MG63 (cell line): ENCODE data around the gene SMC4. TPM values are rescaled to one million over a fixed set of nuclear protein-coding genes. Genes with fewer than 3 reads are reported as not detected.
"Not testable (repeated sequence)": the region's sequence is repeated elsewhere in the genome, so short reads cannot be mapped to it uniquely, and the experiment has no call there.

Source experiments
- DNase-seq: peaks from one replicate; pipeline ENCODE4 v3.0.0-alpha.2; 2020
- H3K27me3 ChIP-seq: fragments of 250-450 bp; sonication (Bioruptor Pico); 2 replicates; pipeline ENCODE4 v1.5.1; 2020; ENCODE audit warnings: mild to moderate bottlenecking, moderate library complexity
- H3K36me3 ChIP-seq: fragments of 250-450 bp; sonication (Bioruptor Pico); 2 replicates; pipeline ENCODE4 v1.5.1; 2020; ENCODE audit warnings: mild to moderate bottlenecking, moderate library complexity
- H3K4me3 ChIP-seq: fragments of 250-450 bp; sonication (Bioruptor Pico); 2 replicates; pipeline ENCODE4 v1.5.1; 2020; ENCODE audit warnings: mild to moderate bottlenecking, moderate library complexity
- H3K9me3 ChIP-seq: fragments of 250-450 bp; sonication (Bioruptor Pico); 2 replicates; pipeline ENCODE4 v1.5.1; 2020; ENCODE audit warnings: mild to moderate bottlenecking, moderate library complexity
- total RNA-seq: library from RNA; depleted of rRNA; stranded (reverse); fragments of >200 nt; shearing (Covaris generic); gene quantifications from 2 replicates; pipeline ENCODE4 v1.2.3, GENCODE V29; 2014; ENCODE audit warnings: low replicate concordance

SMC4 gene
- total RNA-seq, 1 experiment from 2014 or later: 97.7 TPM

DNA sequence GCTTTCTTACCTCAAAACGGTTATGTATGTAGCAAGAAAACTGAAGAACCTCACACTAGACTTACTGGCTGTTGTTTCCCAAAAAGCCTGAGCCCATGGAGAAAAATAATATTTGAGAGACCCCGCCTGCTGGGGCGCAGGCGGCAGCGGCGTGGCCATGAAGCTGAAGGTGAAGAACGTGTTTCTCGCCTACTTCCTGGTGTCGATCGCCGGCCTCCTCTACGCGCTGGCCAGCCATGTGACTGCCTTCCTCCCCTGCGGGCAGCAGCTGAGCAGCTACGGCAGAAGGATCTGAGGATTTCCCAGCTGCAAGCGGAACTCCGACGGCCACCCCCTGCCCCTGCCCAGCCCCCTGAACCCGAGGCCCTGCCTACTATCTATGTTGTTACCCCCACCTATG is 52.8 kb downstream of the SMC4 start:
- H3K4me3 ChIP-seq, H3K9me3 ChIP-seq, H3K27me3 ChIP-seq, DNase-seq, H3K36me3 ChIP-seq: not testable (repeated sequence)

DNA sequence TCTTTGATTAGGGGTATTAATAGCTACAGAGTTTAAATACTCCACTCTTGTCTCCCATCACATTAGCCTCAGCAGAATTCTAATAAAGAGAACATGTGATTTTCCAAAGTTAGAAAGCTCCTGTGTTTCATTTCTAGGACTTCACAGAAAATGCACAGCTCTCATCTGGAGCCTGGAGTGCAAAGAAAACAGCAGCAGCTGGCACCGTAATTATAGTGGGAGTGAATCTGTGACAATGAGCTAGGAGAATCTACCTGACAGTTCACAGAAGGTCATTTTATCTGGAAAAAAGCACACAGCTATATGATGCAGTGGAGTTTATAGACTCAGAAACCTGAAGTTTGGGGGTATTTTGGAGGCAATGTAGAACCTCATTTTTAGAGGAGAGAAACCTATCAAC is 55.5 kb downstream of the SMC4 start:
- no peaks in the 10 kb centered on the region for H3K9me3 ChIP-seq
- no peaks in the 10 kb centered on the region; the same call in 1 of the 2 replicates for H3K27me3 ChIP-seq
- no peaks in the 10 kb centered on the region for H3K36me3 ChIP-seq
- H3K4me3 ChIP-seq: no peak overlapping the region
- DNase-seq: no peak

DNA sequence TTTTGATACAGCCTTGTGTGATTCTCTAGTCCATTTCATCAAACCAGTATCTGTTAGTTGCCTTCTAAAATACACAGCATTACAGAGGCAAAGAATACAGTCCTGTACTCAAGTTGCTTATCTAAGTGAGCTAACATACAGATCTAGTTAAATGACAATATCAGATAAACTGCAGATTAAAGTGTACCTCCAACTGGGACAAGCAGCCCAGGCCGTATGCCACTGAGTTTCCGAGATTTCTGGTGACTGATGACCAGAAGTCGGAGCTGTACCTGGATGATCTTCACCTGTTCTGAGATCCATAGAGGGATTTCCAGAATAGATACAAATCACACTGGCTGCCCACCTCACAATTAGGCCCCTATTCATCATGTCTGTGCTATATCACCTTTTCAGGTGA is 56.4 kb downstream of the SMC4 start:
- Histone ChIP-seq H3K9me3 (no peaks in the 10 kb centered on the region), H3K27me3 (no peaks in the 10 kb centered on the region; the same call in 1 of the 2 replicates), H3K4me3 (no peak overlapping the region), H3K36me3 (no peaks in the 10 kb centered on the region)
- no peak for DNase-seq

DNA sequence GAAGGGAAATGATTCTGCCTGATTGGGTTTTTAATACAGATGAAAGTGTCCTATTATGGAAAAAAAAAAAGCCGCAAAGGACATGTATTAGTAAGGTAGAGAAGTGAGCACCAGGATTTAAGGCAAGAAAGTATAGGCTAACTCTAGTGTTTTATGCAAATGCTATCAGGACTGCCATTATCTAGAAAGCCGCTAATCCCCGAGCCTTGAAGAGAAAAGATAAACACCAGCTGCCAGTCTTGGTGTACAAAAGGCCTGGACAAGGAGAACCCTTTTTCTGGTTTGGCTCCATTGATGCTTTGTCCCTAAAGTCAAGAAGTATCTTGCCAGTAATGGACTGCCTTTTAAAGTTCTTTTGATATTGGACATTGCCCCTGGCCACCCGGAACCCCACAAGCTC is 58.7 kb downstream of the SMC4 start:
- Histone ChIP-seq H3K4me3 (no peak overlapping the region), H3K36me3 (no peaks in the 10 kb centered on the region), H3K9me3 (no peaks in the 10 kb centered on the region), H3K27me3 (no peaks in the 10 kb centered on the region; the same call in 1 of the 2 replicates)
- DNase-seq: no peak

DNA sequence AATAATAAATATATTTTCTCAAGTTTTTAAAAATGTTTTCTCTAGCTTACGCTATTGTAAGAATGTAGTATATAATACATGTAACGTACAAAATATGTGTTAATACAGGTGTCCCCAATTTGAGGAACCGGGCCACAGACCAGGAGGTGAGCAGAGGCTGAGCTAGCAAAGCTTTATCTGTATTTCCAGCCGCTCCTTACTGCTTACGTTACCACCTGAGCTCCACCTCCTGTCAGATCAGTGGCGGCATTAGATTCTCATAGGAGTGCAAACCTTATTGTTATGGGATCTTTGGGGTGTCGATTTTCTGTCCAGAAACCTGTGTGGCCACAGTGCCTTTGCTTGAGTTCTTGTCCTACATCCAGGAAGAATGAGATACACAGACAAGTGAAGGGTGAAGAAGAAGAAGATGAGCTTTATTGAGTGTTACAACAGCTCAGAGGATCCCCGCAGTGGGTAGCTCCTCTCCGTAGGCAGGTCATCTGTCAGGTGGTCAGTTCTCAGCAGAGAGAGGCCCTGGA is 60.1 kb downstream of the SMC4 start:
- Histone ChIP-seq H3K27me3 (no peaks in the 10 kb centered on the region; the same call in 1 of the 2 replicates), H3K4me3 (no peak overlapping the region), H3K36me3 (no peaks in the 10 kb centered on the region), H3K9me3 (no peaks in the 10 kb centered on the region)
- no peak for DNase-seq

DNA sequence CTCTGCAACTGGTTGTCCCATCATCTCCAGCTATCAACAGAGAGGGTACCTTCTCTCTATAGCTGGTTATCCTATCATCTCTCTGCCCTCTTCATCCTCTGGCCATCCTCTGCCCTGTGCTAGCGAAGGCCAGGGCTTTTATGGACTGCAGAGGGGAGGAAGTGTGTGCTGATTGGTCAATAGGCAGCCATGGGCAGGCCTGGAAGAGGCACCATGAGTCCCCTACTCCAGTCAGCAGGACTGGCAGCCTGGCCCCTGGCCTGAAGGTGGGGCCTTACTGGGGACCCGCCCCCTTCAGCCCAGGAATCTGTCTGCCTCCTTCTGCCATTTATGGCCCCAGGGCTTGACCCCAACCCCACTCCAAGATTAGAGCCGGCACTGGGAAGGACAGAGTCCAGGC is 60.6 kb downstream of the SMC4 start:
- Histone ChIP-seq H3K4me3 (no peak overlapping the region), H3K36me3 (no peaks in the 10 kb centered on the region), H3K9me3 (no peaks in the 10 kb centered on the region), H3K27me3 (no peaks in the 10 kb centered on the region; the same call in 1 of the 2 replicates)
- DNase-seq: no peak

DNA sequence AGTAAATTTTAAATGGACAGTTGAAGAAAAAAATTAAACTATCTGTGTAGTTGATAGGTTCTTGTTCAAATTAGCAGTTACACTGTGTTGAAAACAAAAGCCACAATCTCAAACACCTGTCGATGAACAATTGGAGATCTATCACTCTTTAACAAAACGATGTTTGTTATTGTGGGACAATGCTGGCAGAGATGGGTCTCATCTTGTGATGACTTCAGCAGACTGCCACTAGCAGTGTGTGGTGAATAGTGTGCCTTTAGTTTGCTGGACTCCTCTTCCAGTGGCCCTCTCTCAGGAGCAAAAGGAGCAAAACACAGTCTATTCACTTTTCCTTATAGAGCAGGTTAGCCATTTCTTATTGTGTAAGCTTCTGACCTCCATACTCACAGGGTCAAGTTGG is 64.9 kb downstream of the SMC4 start:
- no peaks in the 10 kb centered on the region for H3K27me3 ChIP-seq
- no peaks in the 10 kb centered on the region for H3K36me3 ChIP-seq
- no peak for DNase-seq
- no peaks in the 10 kb centered on the region for H3K9me3 ChIP-seq
- no peak overlapping the region for H3K4me3 ChIP-seq

DNA sequence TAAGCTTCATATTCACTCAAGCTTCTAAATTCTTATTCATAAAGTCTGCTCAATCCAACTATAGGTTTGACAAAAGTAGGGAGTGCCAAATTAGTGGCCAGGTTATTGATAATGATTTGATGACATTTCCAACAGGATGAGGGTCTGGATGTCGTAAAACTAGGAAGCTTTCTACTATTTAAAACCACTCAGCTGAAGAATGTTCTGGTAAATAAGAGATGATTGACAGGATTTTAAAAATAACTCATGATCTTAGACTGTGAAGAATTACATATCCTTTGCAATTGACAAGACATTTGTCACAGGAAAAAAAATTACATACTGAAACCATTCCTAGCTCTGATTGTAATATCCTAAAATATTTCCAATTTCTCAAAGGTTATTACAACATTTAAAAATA is 65.5 kb downstream of the SMC4 start:
- Histone ChIP-seq H3K4me3 (no peak overlapping the region), H3K27me3 (no peaks in the 10 kb centered on the region), H3K9me3 (peaks cover 3% of the 10 kb centered on the region), H3K36me3 (no peaks in the 10 kb centered on the region)
- no peak for DNase-seq

DNA sequence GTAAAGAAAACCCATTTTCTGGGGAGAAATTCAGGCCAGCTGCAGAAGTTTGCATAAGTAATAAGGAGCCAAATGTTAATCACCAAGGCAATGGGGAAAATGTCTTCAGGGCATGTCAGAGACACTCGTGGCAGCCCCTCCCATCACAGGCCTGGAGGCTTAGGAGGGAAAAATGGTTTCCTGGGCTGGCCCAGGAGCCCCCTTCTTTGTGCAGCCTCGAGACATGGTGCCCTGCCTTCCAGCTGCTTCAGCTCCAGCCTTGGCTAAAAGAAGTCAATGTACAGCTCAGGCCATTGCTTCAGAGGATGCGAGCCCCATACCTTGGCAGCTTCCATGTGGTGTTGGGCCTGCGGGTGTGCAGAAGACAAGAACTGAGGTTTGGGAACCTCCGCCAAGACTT is 70.7 kb downstream of the SMC4 start:
- DNase-seq: no peak
- no peaks in the 10 kb centered on the region for H3K36me3 ChIP-seq
- peaks cover 15% of the 10 kb centered on the region for H3K9me3 ChIP-seq
- no peaks in the 10 kb centered on the region for H3K27me3 ChIP-seq
- H3K4me3 ChIP-seq: no peak overlapping the region

DNA sequence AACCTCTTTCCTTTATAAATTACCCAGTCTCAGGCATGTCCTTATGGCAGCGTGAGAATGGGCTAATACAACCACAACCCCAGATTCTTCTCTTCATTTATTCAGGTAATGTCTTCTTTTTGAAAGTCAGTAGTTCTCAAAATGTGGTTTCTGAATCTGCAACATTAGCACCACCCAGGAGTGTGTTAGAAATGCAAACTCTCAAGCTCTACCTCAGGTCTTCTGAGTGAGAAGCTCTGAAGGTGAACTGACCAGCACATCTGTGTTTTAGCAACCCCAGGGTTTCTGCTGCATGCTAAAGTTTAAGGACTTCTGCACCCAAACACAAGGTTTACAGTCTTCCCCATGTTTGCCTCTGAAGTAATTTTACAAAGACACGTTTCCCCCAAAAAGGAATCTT is 72.4 kb downstream of the SMC4 start:
- H3K4me3 ChIP-seq: no peak overlapping the region
- DNase-seq: no peak
- no peaks in the 10 kb centered on the region for H3K36me3 ChIP-seq
- peaks cover 15% of the 10 kb centered on the region for H3K9me3 ChIP-seq
- H3K27me3 ChIP-seq: no peaks in the 10 kb centered on the region

DNA sequence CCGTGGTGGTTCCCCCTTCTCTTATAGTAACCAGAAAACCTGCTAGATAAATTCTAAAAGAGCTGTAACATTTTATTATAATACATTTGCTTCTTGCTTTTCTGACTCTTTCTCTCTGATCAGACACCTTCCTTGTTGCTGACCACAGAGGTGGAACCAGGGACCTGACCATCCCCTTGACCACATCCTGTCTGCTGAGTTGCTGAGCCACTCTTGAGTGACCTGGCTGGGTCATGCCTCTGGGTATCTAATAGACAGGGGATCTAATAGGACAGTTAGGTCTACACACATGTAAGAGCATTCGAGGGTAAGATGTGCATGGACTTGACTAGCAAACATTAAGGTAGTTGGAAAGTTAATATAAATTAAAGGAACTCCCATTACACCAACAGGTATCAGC is 72.9 kb downstream of the SMC4 start:
- no peak for DNase-seq
- H3K4me3 ChIP-seq: no peak overlapping the region
- peaks cover 15% of the 10 kb centered on the region for H3K9me3 ChIP-seq
- no peaks in the 10 kb centered on the region for H3K27me3 ChIP-seq
- no peaks in the 10 kb centered on the region for H3K36me3 ChIP-seq

DNA sequence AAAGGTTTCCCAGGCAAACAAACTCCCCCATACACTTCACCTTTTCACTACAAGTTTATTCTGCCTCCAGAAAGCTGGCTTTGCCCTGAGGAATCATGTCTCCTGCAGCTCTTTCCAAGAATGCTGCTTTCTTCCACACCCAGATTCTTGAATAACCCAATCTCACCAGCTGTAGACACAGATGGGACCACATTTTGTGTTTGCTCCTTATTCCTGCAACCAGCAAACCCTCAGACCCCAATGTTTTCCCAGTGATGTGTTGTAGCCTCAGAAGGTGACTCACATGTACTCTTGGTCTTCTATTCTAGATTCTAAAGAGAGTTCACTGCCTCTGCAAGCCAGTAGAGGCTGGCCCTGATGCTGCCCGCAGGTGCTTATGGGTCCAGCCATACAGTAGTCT is 73.8 kb downstream of the SMC4 start:
- no peak for DNase-seq
- H3K4me3 ChIP-seq: no peak overlapping the region
- peaks cover 15% of the 10 kb centered on the region for H3K9me3 ChIP-seq
- no peaks in the 10 kb centered on the region for H3K27me3 ChIP-seq
- no peaks in the 10 kb centered on the region for H3K36me3 ChIP-seq

DNA sequence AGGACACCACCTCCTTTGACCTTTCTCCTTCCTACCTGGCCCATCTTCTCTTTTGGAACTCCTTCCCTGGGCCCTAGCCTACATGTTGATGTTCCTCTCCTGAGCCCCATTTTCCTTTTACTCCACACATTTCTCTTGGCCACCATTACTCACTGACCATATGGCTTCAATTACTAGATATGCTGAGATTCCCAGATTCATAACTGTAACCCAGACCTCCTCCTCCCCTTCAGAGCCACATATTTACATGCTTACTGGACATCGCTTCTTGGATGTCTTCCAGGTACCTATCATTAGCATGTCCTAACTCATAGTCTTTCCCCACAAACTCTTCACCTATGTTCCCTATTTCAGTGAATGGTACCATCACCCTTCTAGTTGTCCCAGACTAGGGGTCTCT is 74.5 kb downstream of the SMC4 start:
- Histone ChIP-seq H3K36me3 (no peaks in the 10 kb centered on the region), H3K27me3 (no peaks in the 10 kb centered on the region), H3K4me3 (no peak overlapping the region), H3K9me3 (peaks cover 15% of the 10 kb centered on the region)
- DNase-seq: no peak

DNA sequence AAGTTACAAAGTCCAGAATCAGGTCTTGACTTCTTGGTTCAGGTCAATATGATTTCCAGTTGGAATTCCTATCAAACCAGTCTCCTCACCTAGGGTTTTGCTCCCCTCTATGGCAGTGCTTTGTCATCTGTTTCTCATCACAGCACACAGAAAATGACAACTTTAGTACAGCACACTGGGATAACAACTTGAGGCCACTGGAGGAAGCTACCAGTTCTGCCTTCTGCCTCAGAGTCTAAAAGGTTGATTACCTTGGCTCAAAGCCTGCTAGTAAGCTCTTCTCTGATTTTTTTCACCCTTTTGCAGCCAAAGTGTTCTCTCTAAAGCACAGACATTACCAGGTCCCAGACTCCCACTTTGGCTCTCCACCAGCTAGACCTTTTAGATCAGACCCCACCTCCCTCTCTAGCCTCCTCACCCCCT is 75.0 kb downstream of the SMC4 start:
- H3K4me3 ChIP-seq: no peak overlapping the region
- no peak for DNase-seq

DNA sequence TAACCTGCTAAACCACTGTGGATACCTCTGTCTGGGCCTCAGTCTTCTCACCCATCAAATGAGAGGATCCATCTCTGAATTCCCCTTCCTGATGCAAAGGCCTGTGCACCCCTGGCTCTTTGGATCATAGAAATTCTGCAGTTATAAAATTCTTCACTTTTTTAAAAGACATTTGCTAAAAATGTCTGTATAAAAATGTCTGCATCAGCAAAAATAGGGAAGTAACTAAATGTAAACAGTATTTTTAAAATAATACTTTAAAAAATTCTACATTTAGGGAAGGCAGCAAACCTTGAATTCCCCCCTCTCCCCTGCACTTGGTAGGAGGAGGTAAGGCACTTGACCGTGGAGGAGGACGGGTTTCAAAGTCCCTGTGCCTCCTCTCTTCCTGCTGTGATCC is 75.7 kb downstream of the SMC4 start:
- no peak for DNase-seq
- H3K36me3 ChIP-seq: no peaks in the 10 kb centered on the region
- H3K4me3 ChIP-seq: no peak overlapping the region
- H3K27me3 ChIP-seq: no peaks in the 10 kb centered on the region
- peaks cover 11% of the 10 kb centered on the region for H3K9me3 ChIP-seq

More for the DNA sequence above, 75.0 kb downstream of the SMC4 start:
- Histone ChIP-seq H3K36me3 (no peaks in the 10 kb centered on the region), H3K27me3 (no peaks in the 10 kb centered on the region), H3K9me3 (peaks cover 15% of the 10 kb centered on the region)

DNA sequence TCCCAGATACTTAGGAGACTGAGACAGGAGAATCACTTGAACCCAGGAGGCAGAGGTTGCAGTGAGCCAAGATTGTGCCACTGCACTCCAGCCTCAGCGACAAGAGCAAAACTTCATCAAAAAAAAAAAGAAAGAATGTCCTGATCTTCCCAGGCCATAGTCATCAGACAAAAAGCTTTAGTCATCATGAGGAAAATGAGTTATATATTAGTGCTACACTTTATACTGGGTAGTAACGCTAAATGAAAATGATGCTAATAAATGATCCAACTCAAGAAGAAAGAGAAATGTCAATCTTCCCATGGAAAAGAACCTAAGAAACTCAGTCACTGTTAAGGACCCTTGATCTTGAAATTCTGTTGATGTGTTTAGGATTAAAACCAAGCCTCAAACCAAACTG is 76.4 kb downstream of the SMC4 start:
- Histone ChIP-seq H3K27me3 (no peaks in the 10 kb centered on the region), H3K4me3 (no peak overlapping the region), H3K36me3 (no peaks in the 10 kb centered on the region), H3K9me3 (peaks cover 5% of the 10 kb centered on the region)
- no peak for DNase-seq

DNA sequence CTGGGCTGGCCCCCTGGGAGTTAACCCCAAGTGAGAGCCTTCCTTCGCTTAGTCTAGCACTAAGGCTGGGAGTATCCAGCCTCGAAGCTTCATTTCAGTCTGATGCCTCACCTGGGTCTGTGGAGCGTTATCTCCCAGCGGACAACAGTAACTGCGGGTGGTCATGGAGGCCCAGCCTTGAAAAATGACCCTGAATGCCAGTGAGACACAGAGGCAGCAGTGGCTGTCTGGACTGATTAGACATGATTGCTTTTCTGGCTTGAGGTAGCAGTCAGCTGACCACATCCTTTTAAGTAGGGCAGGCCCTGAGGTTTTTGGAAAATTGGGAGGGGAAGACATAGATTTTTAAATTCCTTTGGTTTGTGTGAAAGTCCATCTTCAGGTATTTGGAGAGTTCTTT is 78.3 kb downstream of the SMC4 start:
- H3K27me3 ChIP-seq: no peaks in the 10 kb centered on the region
- no peaks in the 10 kb centered on the region for H3K36me3 ChIP-seq
- H3K9me3 ChIP-seq: 0 out of 2 replicates have a peak, but pooled peaks cover 1% of the 10 kb centered on the region
- no peak for DNase-seq
- no peak overlapping the region for H3K4me3 ChIP-seq

DNA sequence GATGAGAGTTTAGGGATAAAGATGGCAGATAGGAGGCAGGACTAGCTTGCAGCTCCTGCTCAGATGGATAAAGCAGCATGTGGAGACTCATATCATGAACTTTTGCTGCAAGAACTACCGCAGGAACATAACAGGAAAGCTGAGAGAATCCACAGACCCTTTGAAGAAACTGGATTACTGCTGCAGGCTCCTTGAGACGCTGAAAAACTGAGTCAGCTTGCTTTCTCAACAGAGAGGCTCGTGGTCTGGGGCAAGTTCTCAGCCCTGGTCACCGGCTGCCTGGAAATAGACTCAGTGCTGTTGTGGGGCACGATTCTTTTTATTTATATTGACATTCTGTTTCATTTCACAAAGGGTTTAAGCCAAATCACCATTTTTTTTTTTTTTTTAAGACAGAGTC is 78.9 kb downstream of the SMC4 start:
- no peak for DNase-seq
- Histone ChIP-seq H3K4me3 (no peak overlapping the region), H3K36me3 (no peaks in the 10 kb centered on the region), H3K9me3 (no peaks in the 10 kb centered on the region), H3K27me3 (no peaks in the 10 kb centered on the region)

DNA sequence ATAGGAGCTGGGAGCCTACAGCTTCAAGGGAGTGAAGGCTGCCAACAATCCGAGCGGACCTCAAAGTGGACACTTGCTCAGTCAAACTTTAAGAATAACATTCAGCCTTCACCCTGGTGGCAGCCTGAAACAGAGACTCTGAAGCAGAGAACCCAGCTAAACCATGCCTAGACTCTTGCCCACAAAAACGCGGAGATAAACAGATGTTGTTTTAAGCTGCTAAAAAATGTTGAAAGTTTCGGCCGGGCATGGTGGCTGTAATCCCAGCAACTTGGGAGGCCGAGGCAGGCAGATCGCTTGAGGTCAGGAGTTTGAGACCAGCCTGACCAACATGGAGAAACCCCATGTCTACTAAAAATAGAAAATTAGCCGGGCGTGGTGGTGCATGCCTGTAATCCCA is 79.9 kb downstream of the SMC4 start:
- no peak for DNase-seq
- H3K4me3 ChIP-seq: no peak overlapping the region
- no peaks in the 10 kb centered on the region for H3K9me3 ChIP-seq
- H3K36me3 ChIP-seq: no peaks in the 10 kb centered on the region
- H3K27me3 ChIP-seq: no peaks in the 10 kb centered on the region
